H9 (cell line): Measurements from ENCODE around the gene COL5A3. TPM values are rescaled to one million over a fixed set of nuclear protein-coding genes. Genes with fewer than 3 reads are reported as not detected.

Experiments used
- DNase-seq: peaks from one replicate; pipeline ENCODE4 v3.0.0-alpha.2; 2017
- H2AFZ ChIP-seq: one replicate; pipeline ENCODE4 v1.6.1; 2013; ENCODE audit warnings: mild to moderate bottlenecking, low read length, control low read depth, moderate library complexity
- H2AK5ac ChIP-seq: 2 replicates; pipeline ENCODE4 v1.6.1; 2013; ENCODE audit warnings: low read length, control low read depth, mixed read lengths; ENCODE audit not compliant: insufficient read length
- H2BK120ac ChIP-seq: one replicate; pipeline ENCODE4 v1.6.1; 2013; ENCODE audit warnings: low read depth, mild to moderate bottlenecking, low read length, control low read depth, inconsistent platforms; ENCODE audit not compliant: poor library complexity, severe bottlenecking
- H2BK12ac ChIP-seq: 2 replicates; pipeline ENCODE4 v1.6.1; 2013; ENCODE audit warnings: low read length, control low read depth, mixed read lengths, low read depth; ENCODE audit not compliant: insufficient read length
- H2BK15ac ChIP-seq: 2 replicates; pipeline ENCODE4 v1.6.1; 2013; ENCODE audit warnings: low read depth, low read length, control low read depth
- H2BK20ac ChIP-seq: one replicate; pipeline ENCODE4 v1.6.1; 2013; ENCODE audit warnings: low read depth, mild to moderate bottlenecking, low read length, control low read depth, inconsistent platforms; ENCODE audit not compliant: poor library complexity, severe bottlenecking
- H2BK5ac ChIP-seq: 2 replicates; pipeline ENCODE4 v1.6.1; 2013; ENCODE audit warnings: low read length, control low read depth, mixed read lengths; ENCODE audit not compliant: insufficient read length
- H3K14ac ChIP-seq: 2 replicates; pipeline ENCODE4 v1.6.1; 2013; ENCODE audit warnings: low read length, control low read depth; ENCODE audit not compliant: insufficient read depth
- H3K18ac ChIP-seq: 2 replicates; pipeline ENCODE4 v1.6.1; 2013; ENCODE audit warnings: low read depth, mild to moderate bottlenecking, mixed read lengths, low read length, control low read depth; ENCODE audit not compliant: insufficient read length
- H3K23ac ChIP-seq: 2 replicates; pipeline ENCODE4 v1.6.1; 2013; ENCODE audit warnings: low read length, control low read depth, mixed read lengths, low read depth; ENCODE audit not compliant: insufficient read length
- H3K23me2 ChIP-seq: 2 replicates; pipeline ENCODE4 v1.6.1; 2013; ENCODE audit warnings: low read depth, mild to moderate bottlenecking, mixed read lengths, low read length, control low read depth; ENCODE audit not compliant: insufficient read length, poor library complexity, severe bottlenecking
- H3K27ac ChIP-seq: 2 replicates; pipeline ENCODE4 v1.5.1; 2013; ENCODE audit warnings: low read length, control low read depth, mixed read lengths, low read depth; ENCODE audit not compliant: insufficient read length
- H3K27me3 ChIP-seq: 2 replicates; pipeline ENCODE4 v1.6.1; 2013; ENCODE audit warnings: low read length, control low read depth, inconsistent platforms; ENCODE audit not compliant: insufficient read depth
- H3K4ac ChIP-seq: 2 replicates; pipeline ENCODE4 v1.6.1; 2013; ENCODE audit warnings: low read depth, mild to moderate bottlenecking, control low read depth, inconsistent platforms, low read length, moderate library complexity
- H3K4me1 ChIP-seq: 2 replicates; pipeline ENCODE4 v1.6.1; 2013; ENCODE audit warnings: low read length, control low read depth, inconsistent platforms; ENCODE audit not compliant: insufficient read depth
- H3K4me2 ChIP-seq: 2 replicates; pipeline ENCODE4 v1.6.1; 2013; ENCODE audit warnings: low read length, control low read depth, mixed read lengths; ENCODE audit not compliant: insufficient read length, insufficient read depth
- H3K56ac ChIP-seq: 2 replicates; pipeline ENCODE4 v1.6.1; 2013; ENCODE audit warnings: low read depth, mild to moderate bottlenecking, mixed read lengths, low read length, control low read depth; ENCODE audit not compliant: insufficient read length
- H3K79me1 ChIP-seq: 2 replicates; pipeline ENCODE4 v1.6.1; 2013; ENCODE audit warnings: low read depth, mild to moderate bottlenecking, moderate library complexity, low read length, control low read depth, inconsistent platforms; ENCODE audit not compliant: insufficient read depth, poor library complexity, severe bottlenecking
- H3K79me2 ChIP-seq: 2 replicates; pipeline ENCODE4 v1.6.1; 2013; ENCODE audit warnings: low read length, control low read depth, inconsistent platforms; ENCODE audit not compliant: insufficient read depth
- H3K9ac ChIP-seq: 2 replicates; pipeline ENCODE4 v1.6.1; 2013; ENCODE audit warnings: low read length, control low read depth, mixed read lengths; ENCODE audit not compliant: insufficient read length; ENCODE audit errors: extremely low read depth
- H3K9me3 ChIP-seq: one replicate; pipeline ENCODE4 v1.6.1; 2013; ENCODE audit warnings: low read depth, low read length, inconsistent platforms; ENCODE audit not compliant: control insufficient read depth
- H3T11ph ChIP-seq: one replicate; pipeline ENCODE4 v1.6.1; 2013; ENCODE audit warnings: mild to moderate bottlenecking, low read length, control low read depth, inconsistent platforms
- H4K20me1 ChIP-seq: one replicate; pipeline ENCODE4 v1.6.1; 2013; ENCODE audit not compliant: control insufficient read depth, insufficient read length, insufficient read depth
- H4K5ac ChIP-seq: 2 replicates; pipeline ENCODE4 v1.6.1; 2013; ENCODE audit warnings: low read depth, mild to moderate bottlenecking, mixed read lengths, low read length, control low read depth; ENCODE audit not compliant: insufficient read length
- H4K8ac ChIP-seq: replicated peaks from 2 replicates; pipeline ENCODE4 v1.6.1; 2013; ENCODE audit warnings: low read length, control low read depth, mixed read lengths, low read depth; ENCODE audit not compliant: insufficient read length
- H4K91ac ChIP-seq: 2 replicates; pipeline ENCODE4 v1.6.1; 2013; ENCODE audit warnings: low read depth, mild to moderate bottlenecking, moderate library complexity, mixed read lengths, low read length, control low read depth; ENCODE audit not compliant: insufficient read length
- H3K27ac Mint-ChIP-seq, 3 experiments: 2 replicates in 2 of 3; 3 replicates in 1 of 3; pipeline ENCODE4 v1.8.0; 2020 to 2021; ENCODE audit warnings: mixed read lengths in 3 of 3, mild to moderate bottlenecking in 1 of 3, moderate library complexity in 1 of 3
- H3K27me3 Mint-ChIP-seq: 2 replicates; pipeline ENCODE4 v1.8.0; 2021; ENCODE audit warnings: low read depth, mild to moderate bottlenecking, moderate library complexity, mixed read lengths
- H3K36me3 Mint-ChIP-seq, 3 experiments: 2 replicates in 2 of 3; 3 replicates in 1 of 3; pipeline ENCODE4 v1.8.0; 2020 to 2021; ENCODE audit warnings: low read depth in 3 of 3, mixed read lengths in 3 of 3; ENCODE audit not compliant: insufficient read depth in 1 of 3
- H3K4me1 Mint-ChIP-seq, 2 experiments: 2 replicates each; pipeline ENCODE4 v1.8.0; 2020; ENCODE audit warnings: mixed read lengths in 2 of 2
- H3K4me3 Mint-ChIP-seq, 2 experiments: 2 replicates in 1 of 2; 3 replicates in 1 of 2; pipeline ENCODE4 v1.8.0; 2020 to 2021; ENCODE audit warnings: mild to moderate bottlenecking in 2 of 2, mixed read lengths in 2 of 2, moderate library complexity in 1 of 2
- H3K9me3 Mint-ChIP-seq, 2 experiments: 2 replicates in 1 of 2; 3 replicates in 1 of 2; pipeline ENCODE4 v1.8.0; 2020; ENCODE audit warnings: mild to moderate bottlenecking in 2 of 2, mixed read lengths in 2 of 2, moderate library complexity in 1 of 2
- WGBS: extraction: QIAGEN DNeasy Blood & Tissue Kit; methylation state at CpG from one replicate; pipeline ENCODE4 v1.1.7; 2013; ENCODE audit warnings: missing lambda C conversion rate, low lambda C conversion rate, mixed read lengths; ENCODE audit not compliant: insufficient read length; ENCODE audit errors: extremely low coverage; 5-methylcytosine and 5-hydroxymethylcytosine counted together
- total RNA-seq: library from RNA; stranded (reverse); gene quantifications from 2 replicates; pipeline ENCODE4 v1.2.1, GENCODE V29; 2021
- TF ChIP-seq, protein P1 (sequence below): fragments of 200-600 bp; sonication (generic); conservative IDR thresholded peaks from 3 replicates; pipeline ENCODE4 v1.8.0; 2021; ENCODE audit warnings: antibody characterized with exemption, mild to moderate bottlenecking

COL5A3 gene
- total RNA-seq, 1 experiment from 2014 or later = 0.72 TPM

DNA sequence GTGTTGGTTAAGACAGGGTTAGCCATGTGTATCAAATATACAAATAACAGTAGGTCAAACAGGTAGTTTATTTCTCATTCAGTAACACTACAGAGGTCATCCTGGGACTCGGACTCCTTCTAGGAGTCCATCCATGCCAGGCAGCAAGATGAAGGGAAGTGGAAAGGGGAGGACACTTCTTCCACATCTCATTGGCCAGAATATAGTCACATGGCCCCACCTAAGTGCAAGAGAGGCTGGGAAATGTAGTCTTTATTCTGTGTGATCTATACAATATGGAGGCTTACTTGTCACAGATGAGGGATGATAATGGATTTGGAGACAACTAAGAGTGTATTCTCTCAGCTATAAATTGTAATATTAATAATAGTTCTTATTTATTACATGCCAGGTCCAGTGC, 34.1 kb upstream of the COL5A3 start:
- H2BK120ac ChIP-seq = no peak overlapping the region
- H2BK5ac ChIP-seq = no peak overlapping the region
- Mint-ChIP-seq H3K27ac (no peak overlapping the region), H3K4me1 (peaks cover 0 to 5% of the 10 kb centered on the region in 2 experiments; a peak in 2 of 4 replicates), H3K4me3 (no peak overlapping the region; a peak in 1 of 5 replicates), H3K36me3 (no peaks in the 10 kb centered on the region), H3K9me3 (no peaks in the 10 kb centered on the region), H3K27me3 (peaks cover 78% of the 10 kb centered on the region)
- H3K27ac ChIP-seq = no peak overlapping the region
- no peak overlapping the region for H4K8ac ChIP-seq
- H3K23me2 ChIP-seq = no peaks in the 10 kb centered on the region
- H2AK5ac ChIP-seq = no peak overlapping the region
- no peak for DNase-seq
- no peaks in the 10 kb centered on the region for H3K79me1 ChIP-seq
- no peak overlapping the region for H3T11ph ChIP-seq
- no peak overlapping the region for H3K56ac ChIP-seq
- H3K9me3 ChIP-seq = peaks cover 17% of the 10 kb centered on the region
- no peak overlapping the region for H3K18ac ChIP-seq
- TF ChIP-seq, protein P1, sequence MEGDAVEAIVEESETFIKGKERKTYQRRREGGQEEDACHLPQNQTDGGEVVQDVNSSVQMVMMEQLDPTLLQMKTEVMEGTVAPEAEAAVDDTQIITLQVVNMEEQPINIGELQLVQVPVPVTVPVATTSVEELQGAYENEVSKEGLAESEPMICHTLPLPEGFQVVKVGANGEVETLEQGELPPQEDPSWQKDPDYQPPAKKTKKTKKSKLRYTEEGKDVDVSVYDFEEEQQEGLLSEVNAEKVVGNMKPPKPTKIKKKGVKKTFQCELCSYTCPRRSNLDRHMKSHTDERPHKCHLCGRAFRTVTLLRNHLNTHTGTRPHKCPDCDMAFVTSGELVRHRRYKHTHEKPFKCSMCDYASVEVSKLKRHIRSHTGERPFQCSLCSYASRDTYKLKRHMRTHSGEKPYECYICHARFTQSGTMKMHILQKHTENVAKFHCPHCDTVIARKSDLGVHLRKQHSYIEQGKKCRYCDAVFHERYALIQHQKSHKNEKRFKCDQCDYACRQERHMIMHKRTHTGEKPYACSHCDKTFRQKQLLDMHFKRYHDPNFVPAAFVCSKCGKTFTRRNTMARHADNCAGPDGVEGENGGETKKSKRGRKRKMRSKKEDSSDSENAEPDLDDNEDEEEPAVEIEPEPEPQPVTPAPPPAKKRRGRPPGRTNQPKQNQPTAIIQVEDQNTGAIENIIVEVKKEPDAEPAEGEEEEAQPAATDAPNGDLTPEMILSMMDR = no peak
- H3K9ac ChIP-seq = no peak overlapping the region
- no peak overlapping the region for H2BK20ac ChIP-seq
- H3K4me2 ChIP-seq = no peak overlapping the region
- no peak overlapping the region for H2BK12ac ChIP-seq
- H3K4ac ChIP-seq = no peak overlapping the region
- no peak overlapping the region for H3K23ac ChIP-seq
- H3K27me3 ChIP-seq = no peaks in the 10 kb centered on the region
- no peak overlapping the region for H4K5ac ChIP-seq
- no peak overlapping the region for H4K91ac ChIP-seq
- H3K14ac ChIP-seq = no peak overlapping the region
- no peaks in the 10 kb centered on the region for H3K79me2 ChIP-seq
- no CpG with 5 or more reads among the region's 1 CpG for WGBS
- H2AFZ ChIP-seq = no peak overlapping the region
- no peak overlapping the region for H2BK15ac ChIP-seq
- H3K4me1 ChIP-seq = no peaks in the 10 kb centered on the region
- no peaks in the 10 kb centered on the region for H4K20me1 ChIP-seq
